Prostate gland (tissue), 2 donors: ENCODE results near the gene ZNF385A. TPM values are rescaled to one million over a fixed set of nuclear protein-coding genes. Genes with fewer than 3 reads are reported as not detected.

ENCODE experiments used
- microRNA counts, 2 donors: library from miRNA; unstranded; fragments of <30 nt; microRNA quantifications; one replicate each; lab custom pipeline; 2016 to 2017
- microRNA-seq: library from miRNA; unstranded; fragments of <30 nt; microRNA quantifications from one replicate; pipeline ENCODE4, GENCODE V29; 2016
- small RNA-seq, 2 donors: library from RNA; depleted of rRNA; stranded (forward); fragments of <200 nt; gene quantifications; one replicate each; pipeline ENCODE3, GENCODE V24; 2016
- total RNA-seq, 2 donors: library from RNA; depleted of rRNA; stranded (reverse); fragments of >200 nt; gene quantifications; one replicate each; pipeline ENCODE4 v1.1.0, GENCODE V29; 2016

The ZNF385A gene
- total RNA-seq, 2 donors from 2014 or later = 29.4 to 42.4 TPM

MicroRNAs encoded within 50 kb of the gene (microRNA counts, 767-probe panel; counts per million panel counts)
- 4,782 to 5,258 counts per million in 2 donors for microRNA hsa-miR-148b-3p (lab: Ali Mortazavi, UCI)

Small RNA genes lying within 50 kb of the gene (microRNA-seq; reads per million reads assigned to microRNA genes)
- gene MIR148B = 329 reads per million, percentile 82 among the genes with 10 or more reads in this experiment

Small RNA genes lying within 50 kb of the gene (small RNA-seq; reads per million reads assigned to genes)
- gene MIR148B (86.8 to 110 reads per million in 2 donors), gene RN7SL744P (0 reads per million in 2 donors)

Other genes with a start within 250 kb of the ZNF385A start
- gene SMUG1, start 195.7 kb downstream of the ZNF385A start, total RNA-seq = 10 to 100 TPM; 51.7 to 54.9 TPM
- 10 to 100 TPM; 49.9 to 52.8 TPM for gene CBX5, start 104.6 kb downstream of the ZNF385A start, total RNA-seq
- 100 to 1,000 TPM; 419 to 726 TPM for gene HNRNPA1, start 104.0 kb downstream of the ZNF385A start, total RNA-seq
- gene NFE2, start 83.7 kb downstream of the ZNF385A start, total RNA-seq = 1 to 10 TPM in 1 of 2 donors, not detected in 1; 1.1 TPM
- gene COPZ1, start 59.6 kb downstream of the ZNF385A start, total RNA-seq = 100 to 1,000 TPM in 1 of 2 donors, 10 to 100 TPM in 1; 83.1 to 192 TPM
- gene GPR84, start 20.2 kb downstream of the ZNF385A start, total RNA-seq = under 1 TPM in 1 of 2 donors, not detected in 1; 0.97 TPM
- 10 to 100 TPM; 44.2 to 99.4 TPM for gene ITGA5, start 34.5 kb upstream of the ZNF385A start, total RNA-seq
- gene GTSF1, start 88.9 kb upstream of the ZNF385A start, total RNA-seq = 10 to 100 TPM in 1 of 2 donors, not detected in 1; 50.7 TPM
- gene NCKAP1L, start 113.0 kb upstream of the ZNF385A start, total RNA-seq = 10 to 100 TPM in 1 of 2 donors, 1 to 10 TPM in 1; 3.6 to 10.2 TPM
- 1 to 10 TPM in 1 of 2 donors, under 1 TPM in 1; 0.96 to 3.5 TPM for gene PDE1B, start 164.9 kb upstream of the ZNF385A start, total RNA-seq
- gene PPP1R1A, start 203.9 kb upstream of the ZNF385A start, total RNA-seq = 10 to 100 TPM in 1 of 2 donors, under 1 TPM in 1; 0.87 to 12.0 TPM